ENCODE results near the gene ITPKB.

The ITPKB gene

GRCh38 chr1:226702957-226703831, 35.9 kb downstream of the ITPKB start:
- peak; percentile 85 for DNase-seq

GRCh38 chr1:226702318-226702956, 36.6 kb downstream of the ITPKB start:
- peak; percentile 67 for DNase-seq

DNA sequence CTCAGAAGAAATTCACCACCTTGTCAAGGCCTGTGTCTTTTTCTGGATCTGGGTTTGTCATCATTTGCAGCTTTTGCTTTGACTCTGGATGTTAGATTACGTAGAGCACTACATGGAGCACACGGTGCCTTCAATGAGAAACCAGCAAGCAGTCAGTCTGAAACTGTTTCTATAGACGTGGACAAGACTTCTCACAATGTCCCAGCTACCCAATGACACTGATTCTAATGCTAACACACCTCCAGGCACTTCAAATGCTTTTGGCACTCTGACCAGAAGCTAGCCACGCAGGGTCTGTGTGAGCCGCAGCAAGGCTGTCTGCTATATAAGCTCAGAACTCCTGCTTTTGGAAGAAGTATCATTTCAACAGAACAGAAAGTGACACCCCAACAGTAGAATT, 38.2 kb downstream of the ITPKB start:
- DNase-seq = no peak

DNA sequence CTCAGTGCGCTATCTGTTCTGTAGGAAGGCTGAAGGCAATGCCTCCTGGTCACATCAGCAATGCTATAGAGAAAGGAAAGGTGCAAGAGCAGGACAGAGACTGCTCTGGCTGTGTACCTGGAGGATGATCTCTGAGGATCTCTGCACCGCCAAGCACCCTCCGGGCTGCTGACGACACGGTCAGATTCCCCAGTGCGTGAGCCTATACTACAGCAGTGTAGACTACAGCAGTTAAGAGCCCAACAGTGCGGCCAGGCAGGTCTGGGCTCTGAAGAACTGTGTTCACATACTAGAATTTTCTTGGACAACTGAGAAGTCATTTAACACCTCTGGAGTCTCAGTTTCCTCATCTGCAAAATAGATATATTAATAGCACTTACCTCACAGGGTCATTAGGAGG, 39.9 kb downstream of the ITPKB start:
- DNase-seq = no peak

GRCh38 chr1:226698659-226699058, 40.4 kb downstream of the ITPKB start:
- no peak for DNase-seq

GRCh38 chr1:226697929-226698544, 41.0 kb downstream of the ITPKB start:
- no peak for DNase-seq

- no peak for DNase-seq
These were observed 41.7 kb downstream of the ITPKB start for GRCh38 chr1:226697151-226697928.

- no peak for DNase-seq
These were observed 42.5 kb downstream of the ITPKB start for GRCh38 chr1:226696547-226696946.

GRCh38 chr1:226695335-226695900, 43.7 kb downstream of the ITPKB start:
- no peak for DNase-seq

- DNase-seq = no peak
These were observed 46.3 kb downstream of the ITPKB start for GRCh38 chr1:226692823-226693222.

DNA sequence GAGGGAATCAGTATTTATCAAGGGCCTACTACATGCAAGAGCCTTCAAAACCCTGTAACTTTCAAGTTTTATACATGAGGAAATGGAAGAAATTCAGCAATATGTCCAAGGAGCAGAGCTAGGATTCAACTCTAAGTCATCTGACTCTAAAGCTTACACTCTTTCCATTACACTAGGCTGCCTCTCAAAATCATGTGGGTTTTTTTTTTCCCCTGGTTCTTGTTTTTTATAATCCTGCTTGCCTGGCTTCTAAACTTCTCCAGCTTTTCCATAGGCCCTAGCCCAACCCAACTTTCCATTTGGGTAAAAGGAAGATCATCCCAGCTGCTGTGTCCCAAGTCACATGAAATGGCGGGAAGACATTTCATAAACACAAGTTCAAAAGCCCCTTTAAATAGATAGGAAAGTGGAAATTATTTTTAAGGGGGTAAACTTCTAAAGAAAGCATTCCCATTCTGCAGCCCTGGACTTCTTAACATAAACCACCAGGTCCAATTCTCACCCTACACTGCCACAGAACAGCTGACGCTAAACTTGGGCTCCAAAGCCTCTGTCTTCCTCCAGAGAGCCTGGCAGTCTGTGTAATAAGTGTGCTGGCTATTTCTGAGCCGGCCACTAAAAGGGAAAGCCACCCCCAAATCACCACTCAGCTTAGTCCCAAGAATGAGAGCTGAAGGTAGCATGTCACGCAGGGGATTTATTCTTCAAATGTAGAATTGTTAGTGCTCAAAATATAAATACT, 46.9 kb downstream of the ITPKB start:
- no peak for DNase-seq

GRCh38 chr1:226691247-226691646, 47.8 kb downstream of the ITPKB start:
- DNase-seq = peak; percentile 42

DNA sequence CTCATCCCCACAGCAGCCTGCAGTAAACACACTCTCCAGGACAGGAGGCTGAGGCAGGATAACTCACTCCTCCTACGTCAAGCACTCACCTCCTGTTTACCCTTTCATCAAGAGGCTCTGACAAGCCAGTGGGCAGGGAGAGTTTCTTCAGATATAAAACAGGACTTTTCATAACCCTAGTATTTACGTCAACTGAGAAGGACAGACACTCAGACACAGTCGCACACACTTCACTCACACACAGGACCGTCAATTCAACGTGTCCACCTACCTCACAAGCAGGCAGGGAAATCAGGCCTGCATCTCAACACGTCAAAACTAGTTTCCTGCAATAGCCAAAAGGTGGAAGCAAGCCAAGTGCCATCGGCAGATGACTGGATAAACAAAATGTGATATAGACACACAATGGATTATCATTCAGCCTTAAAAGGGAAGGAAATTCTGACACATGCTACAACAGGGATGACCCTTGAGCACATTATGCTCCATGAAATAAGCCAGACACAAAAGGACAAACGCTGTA, 48.6 kb downstream of the ITPKB start:
- peak; percentile 96 for DNase-seq

DNA sequence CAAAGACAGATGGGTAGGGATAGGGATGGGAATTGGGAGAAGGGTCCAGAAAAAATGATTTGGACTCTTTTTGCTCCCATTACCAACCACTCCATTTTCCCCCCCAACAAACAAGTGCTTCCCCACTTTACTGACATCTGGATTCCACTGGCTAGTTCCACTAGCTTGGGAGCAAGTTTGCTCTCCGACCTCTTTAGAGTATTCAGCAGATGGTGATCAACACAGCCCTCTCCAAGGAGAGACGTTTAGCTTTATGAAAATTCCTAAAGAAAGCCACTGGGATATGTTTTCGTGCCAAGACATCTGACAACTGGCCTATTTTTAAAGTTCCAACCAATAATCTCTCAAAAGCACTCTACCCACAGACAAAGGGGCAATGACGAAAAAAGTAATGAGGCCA, 50.3 kb downstream of the ITPKB start:
- no peak for DNase-seq

DNA sequence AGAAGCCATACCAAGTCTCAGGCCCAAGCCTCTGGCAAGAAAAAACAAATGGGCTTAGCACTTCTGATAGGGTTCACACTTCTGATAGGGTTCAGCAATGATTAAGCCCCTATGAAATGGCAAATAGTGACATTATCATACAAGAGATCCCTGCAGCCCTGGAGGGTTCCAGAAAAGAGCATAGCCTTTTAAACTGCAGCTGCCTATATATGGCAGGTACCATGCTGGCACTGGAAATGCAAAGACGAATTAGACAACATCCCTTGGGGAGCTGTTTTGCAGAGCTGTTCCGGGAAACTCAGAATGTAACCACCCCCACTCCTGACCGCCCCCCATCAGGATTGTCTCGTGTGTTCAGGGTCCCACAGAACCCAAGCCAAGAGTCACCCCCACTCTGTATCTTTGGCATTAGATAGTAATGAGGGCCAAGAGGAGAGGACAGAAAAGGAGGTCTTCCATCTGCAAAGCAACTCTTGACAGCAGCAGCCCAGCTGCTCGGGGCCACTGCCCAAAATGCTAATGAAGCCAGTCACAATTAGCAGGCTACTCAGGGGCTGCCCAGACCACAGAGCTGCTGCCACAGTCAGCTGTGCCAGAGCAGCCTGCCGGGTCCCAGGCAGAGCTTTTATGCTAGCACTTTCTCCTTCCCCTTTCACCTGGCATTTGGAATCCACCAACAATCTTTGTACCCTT, 50.9 kb downstream of the ITPKB start:
- DNase-seq = no peak

DNA sequence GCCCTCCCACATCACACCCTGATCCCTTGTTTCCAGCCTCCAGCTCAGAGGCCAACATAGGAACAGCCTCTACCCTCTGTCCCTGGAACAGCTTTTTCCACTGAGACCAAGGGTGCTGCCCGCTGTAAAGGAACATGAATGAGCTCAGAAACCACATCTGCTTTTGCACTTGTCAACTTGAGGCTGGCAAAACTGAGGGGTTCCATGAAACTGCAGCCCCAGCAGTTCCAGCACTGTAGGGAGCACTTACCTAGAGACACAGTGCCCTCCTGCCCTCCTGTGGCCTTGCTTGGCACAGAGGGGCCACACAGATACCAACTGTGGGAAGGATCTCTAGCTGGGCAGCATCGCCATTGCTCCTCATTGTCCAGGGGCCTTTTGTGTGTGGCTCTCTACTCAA, 51.7 kb downstream of the ITPKB start:
- peak; percentile 43 for DNase-seq

GRCh38 chr1:226686440-226687425, 52.3 kb downstream of the ITPKB start:
- no peak for DNase-seq

DNA sequence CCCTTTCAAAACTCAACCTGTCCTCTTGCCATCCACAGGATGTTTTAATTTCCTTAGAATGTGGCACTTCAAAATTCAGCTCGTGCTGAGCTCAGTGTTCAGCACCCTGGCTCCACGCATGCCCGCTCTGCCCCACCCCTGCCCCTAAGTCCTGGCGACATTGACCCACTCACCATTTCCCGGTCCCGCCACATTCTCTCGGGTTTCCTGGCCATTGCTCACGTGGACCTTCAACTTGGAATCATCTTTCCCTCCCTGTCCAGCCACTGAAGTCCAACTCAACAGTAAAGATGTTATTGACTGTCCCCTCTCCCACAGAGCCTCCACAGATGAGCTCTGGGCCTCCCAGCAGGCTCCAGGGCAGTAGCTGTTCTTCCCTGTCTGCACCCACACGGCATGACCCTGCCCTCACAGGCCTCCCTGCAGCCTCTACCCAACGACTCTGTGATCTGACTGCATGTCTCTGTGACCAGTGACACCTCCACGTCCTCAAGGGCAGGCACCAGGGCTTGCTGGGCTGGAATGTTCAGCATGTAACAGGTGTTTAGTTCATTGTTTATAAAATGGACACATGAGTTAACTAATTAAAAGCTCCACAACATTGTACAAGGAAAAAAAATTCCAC, 53.8 kb downstream of the ITPKB start:
- DNase-seq = no peak

DNA sequence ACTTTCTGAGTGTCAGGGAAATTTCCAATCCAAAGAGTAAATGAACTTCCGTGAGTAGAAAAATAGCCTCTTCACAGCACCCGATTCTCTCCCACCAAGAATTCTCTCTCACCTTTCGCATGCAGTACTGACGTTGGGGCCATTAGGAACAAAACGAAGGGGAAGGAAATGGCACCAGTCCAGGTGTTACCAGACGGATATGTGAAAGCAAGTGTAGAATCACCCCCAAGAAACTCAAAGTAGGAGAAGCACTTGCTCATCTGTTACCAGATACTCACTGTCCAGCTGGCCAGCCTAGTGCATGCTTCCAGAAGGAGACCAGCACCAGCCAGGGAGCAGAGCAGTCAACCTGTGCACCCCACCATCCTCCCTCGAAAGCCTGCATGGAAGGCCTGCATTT, 55.1 kb downstream of the ITPKB start:
- DNase-seq = no peak
